Activated T-cell treated with anti-CD3 and anti-CD28 coated beads, Interleukin-2, amount 50 U/mL, for 48 hours (primary cell): ENCODE measurements around the gene LRBA.
"Not testable (repeated sequence)": the region's sequence is repeated elsewhere in the genome, so short reads cannot be mapped to it uniquely, and the experiment has no call there.

ENCODE experiments used
- DNase-seq, 2 experiments: peaks; one replicate each; pipeline ENCODE4 v3.0.0-alpha.2; 2020

The LRBA gene

DNA sequence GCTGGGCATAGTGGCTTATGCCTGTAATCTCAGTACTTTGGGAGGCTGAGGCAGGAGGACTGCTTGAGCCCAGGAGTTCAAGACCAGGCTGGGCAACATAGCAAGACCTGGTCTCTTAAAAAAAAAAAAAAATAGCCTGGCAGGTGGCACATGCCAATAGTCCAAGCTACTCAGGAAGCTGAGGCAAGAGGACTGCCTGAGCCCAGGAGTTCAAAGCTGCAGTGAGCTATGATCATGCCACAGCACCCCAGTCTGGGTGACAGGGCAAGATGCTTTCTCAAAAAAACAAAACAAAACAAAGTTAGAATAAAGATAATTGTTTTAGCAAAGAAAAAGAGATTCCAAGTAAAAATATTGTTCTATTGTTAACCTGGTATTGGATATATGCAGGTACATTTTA is 75.0 kb downstream of the LRBA start:
- no peak for DNase-seq

DNA sequence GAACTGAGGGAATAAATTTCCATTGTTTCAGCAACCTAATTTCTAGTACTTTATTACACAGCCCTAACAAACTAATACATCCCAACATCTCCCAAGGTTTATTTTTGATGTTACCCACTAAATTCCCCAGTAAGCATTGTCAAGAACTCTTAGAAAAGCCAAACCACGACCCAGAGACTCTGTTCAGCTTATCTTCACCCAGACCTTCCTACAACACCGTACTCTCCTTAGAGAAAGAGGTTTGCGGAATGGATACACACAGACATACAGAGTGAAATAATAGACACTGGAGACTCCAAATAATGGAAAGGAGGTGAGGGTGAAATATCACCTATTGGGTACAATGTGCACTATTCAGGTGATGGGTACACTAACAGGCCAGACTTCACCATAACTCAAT is 75.6 kb downstream of the LRBA start:
- no peak for DNase-seq

DNA sequence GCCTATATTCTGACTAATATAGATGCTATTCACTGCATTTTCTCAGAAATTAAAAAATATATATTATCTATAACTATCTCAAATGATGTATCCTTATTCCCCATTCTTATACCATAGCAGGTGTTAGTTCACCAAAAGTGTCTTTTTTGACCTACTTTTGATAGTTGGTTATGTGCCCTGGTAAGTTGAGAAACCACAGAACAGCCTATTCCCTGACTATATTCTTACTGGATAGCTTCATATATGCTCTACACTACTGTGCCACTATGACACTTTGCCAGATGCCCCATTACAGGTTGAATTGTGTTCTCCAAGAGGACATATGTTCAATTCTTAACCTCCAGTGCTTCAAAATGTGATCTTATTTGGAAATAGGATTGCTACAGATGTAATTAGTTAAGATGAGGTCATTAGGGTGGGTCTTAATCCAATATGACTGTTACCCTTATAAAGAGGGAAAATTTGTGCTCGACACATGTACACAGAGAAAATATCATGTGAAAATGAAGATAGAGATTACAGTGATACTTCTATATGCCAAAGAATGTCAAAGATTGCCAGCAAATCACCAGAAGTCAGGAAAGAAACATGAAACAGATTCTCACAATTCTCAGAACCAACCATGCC is 76.1 kb downstream of the LRBA start:
- no peak for DNase-seq

DNA sequence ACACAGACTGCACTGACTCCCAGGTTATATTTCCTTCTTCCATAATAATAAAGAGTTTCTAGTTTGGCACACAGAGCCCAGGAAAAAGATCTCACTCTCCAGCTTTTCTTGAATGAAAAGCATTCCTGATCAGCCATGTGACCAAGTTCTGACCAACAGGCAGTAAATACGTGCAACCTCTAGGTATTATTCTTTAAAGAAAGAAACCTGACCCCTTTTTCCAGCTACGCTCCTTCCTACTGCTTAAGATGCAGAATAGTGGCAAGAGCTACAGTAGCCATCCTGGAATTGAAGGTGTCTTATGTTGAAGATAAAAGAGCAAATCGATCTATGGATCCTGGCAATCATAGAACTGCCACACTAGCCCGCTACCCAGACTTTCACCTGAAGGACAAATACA is 76.7 kb downstream of the LRBA start:
- no peak for DNase-seq

DNA sequence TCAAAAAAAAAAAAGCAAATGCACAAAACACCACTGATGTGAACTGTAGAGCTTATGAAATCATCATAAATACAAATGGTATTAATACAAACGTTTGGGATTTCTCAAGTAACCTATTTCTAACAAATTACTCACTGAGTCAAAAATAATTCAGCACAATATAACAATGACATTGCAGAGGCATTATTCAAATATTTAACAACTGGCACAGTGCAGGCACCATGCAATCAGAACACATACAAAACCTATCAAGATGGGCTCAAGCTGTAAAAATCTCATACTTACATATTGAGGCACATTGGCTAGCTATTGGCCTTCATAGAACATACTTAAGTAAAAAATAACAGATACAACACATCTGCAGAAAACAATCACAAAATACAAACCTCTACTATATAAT is 81.1 kb downstream of the LRBA start:
- no peak for DNase-seq

DNA sequence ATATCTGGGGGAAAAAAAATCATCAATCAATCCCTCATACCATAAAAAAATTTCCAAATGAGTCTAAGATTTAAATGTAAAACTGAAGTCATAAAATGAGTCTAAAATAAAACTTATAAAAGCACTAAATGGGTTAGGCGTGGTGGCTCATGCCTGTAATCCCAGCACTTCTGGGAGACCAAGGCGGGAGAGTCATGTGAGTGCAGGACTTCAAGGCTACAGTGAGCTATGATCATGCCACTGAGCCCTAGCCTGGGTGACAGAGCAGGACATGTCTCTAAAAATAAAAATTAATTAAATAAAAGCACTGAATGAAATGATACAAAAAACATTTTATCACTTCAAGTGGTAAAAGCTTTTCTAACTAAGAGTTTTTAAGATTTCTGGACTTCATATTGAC is 83.3 kb downstream of the LRBA start:
- DNase-seq = no peak

DNA sequence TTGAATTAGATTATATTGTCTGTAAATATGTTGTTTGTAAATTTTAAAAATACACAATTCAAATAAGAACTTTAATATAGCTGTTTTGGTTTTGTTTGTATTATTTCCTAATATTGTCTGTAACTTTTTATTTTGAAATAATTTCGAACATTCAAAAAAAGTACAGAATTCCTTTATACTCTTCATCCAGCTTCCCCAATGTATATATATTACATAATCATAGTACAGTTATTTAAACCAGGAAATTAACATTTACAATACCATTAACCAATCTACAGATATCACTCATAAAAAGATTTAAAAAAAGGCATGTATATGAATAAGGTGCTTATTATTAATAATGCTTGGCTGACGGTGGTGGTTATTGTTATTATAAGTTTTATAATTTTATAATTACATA is 84.1 kb downstream of the LRBA start:
- DNase-seq = no peak

DNA sequence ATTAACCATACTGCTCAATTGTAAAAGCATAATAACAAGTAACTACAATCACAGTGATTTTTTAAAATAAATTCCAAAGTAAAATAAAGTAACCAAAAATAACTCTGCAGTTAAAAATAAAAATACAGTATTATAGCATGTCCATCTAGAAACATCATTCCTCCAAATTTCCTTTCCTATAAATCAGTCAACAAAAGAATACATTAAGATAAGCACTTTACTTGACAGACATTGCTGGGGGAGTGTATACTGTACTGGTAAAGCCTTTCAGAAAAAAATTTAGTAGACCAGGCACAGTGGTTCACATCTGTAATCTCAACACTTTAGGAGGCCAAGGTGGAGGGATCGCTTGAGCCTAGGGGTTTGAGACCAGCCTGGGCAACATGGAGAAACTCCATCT is 91.1 kb downstream of the LRBA start:
- DNase-seq = no peak

DNA sequence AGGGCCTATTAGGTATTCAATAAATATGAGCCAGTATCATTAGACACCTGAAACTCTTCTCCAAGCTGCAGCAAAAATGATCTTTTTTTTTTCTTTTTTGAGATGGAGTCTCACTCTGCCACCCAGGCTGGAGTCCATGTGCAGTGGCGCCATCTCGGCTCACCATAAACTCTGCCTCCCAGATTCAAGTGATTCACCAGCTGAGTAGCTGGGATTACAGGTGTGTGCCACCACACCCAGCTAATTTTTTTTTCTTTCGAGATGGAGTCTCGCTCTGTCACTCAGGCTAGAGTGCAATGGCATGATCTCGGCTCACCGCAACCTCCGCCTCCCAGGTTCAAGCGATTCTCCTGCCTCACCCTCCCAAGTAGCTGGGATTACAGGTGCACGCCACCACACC is 93.6 kb downstream of the LRBA start:
- DNase-seq = not testable (repeated sequence)

DNA sequence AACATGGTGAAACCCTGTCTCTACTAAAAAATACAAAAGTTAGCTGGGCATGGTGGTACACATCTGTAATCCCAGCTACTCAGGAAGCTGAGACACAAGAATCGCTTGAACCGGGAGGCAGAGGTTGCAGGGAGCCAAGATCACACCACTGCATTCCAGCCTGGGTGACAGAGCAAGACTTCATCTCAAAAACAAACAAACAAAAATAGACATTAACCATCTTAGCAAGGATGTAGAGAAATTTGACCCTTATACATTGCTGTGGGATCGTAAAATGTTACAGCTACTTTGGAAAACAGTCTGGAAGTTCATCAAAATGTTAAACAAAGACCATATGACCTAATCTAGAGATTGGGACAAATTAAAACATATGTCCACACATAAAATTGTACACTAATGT is 96.5 kb downstream of the LRBA start:
- DNase-seq = not testable (repeated sequence)

DNA sequence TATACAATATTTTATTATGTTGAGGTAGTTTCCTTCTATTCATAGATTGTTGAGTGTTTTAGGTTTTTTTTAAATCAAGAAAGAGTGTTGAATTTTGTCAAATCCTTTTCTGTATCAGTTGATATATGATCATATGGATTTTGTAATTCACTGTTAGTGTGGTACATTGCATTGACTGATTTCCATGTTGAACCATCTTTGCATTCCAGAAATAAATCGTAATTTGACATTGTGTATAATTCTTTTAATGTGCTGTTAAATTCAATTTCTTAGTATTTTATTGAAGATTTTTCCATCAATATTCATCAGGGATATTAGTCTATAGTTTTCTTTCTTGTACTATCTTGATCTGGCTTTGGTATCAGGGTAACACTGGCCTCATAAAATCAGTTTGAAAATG is 103.8 kb downstream of the LRBA start:
- no peak for DNase-seq

DNA sequence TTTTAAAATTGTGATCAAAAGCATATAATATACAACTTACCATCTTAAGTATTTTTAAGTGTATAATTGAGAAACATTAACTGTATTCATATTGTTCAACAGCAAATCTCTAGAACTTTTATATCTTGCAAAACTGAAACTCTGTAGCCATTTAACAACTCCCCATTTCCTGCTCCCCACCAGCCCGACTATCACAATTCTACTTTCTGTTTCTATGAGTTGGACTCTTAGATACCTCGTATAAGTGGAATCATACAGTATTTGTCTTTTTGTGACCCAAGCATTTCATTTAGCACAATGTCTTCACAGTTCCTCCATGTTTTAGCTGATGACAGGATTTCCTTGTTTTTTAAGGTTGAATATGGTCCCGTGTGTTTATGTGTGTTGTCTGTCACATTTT is 106.0 kb downstream of the LRBA start:
- DNase-seq = no peak

DNA sequence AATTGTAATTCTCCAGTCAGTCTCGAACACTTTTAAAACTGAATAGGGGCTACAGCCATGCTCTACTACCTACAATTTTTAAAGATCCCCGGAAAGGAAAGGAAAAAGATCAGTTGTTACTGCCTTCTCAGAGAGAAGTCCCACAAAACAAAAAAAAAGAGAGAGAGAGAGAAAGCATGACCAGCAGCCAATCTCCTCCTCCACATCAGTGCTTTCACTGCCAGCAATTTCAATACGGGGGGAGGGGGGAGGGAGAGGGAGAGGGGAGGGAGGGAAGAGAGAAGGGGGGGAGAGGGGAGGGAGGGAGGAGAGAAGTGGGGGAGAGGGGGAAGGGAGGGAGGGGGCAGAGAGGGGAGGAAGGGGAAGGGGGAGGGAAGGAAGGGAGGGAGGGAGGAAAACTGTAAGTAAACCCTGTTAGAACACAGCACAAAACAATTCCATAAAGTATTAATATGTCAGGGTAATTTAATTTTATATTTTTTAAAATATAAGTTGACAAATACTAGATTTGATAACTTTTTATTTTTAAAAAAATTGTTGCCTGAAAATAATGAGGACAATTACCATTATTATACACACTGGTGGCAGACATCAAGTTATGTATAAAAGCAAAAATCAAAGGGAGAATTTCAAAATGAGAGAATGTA is 108.0 kb downstream of the LRBA start:
- no peak for DNase-seq

DNA sequence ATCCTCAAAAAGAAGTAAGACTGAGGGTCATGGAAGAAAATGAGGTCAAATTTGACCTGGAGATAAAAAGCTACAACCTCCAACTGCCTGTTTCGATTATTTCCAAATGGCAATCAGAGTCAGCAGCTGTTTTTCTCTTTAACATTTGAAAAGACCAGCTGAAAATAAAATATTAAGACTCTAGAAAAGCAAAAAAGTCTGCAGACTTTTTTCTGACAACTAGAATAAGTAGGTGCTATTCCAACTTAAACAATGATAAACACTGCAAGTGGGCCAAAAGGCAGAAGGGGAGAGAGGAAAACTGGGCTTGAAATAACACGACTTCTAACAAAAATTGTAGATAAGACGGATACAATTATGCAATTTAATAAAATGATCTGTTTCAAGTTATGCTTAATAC is 110.4 kb downstream of the LRBA start:
- DNase-seq = no peak

DNA sequence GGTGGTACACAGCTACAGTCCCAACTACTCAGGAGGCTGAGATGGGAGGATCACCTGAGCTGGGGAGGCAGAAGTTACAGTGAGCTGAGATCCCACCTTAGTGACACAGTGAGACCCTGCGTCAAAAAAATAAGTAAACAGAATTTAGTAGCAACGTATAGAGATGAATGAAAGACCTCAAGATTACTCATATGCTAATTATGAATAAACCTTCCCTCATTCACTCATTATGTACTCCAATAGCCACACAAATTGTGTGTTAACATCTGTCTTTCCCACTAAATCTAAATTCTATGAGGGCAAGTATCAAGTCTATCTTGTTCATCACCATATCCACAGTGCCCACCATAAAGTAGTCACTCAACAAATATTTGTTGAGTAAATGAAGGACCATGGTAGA is 111.5 kb downstream of the LRBA start:
- no peak for DNase-seq

DNA sequence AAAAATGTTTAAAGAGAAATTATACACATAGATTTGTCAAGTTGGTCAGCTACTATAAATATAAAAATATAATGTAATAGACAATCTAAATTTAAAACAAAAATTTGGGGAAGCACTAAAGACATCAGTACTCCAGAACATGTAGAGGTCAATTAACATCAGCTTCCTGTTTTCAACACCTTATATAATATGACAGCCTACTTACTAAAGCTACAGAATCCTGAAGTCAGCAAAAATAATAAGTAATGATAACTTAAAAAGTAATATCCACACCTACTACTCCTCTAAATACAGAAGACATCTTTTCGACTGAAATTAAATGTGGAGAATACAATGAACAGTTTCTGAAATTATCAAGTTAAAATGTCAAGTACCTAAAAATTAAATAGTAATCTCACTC is 118.6 kb downstream of the LRBA start:
- no peak for DNase-seq

DNA sequence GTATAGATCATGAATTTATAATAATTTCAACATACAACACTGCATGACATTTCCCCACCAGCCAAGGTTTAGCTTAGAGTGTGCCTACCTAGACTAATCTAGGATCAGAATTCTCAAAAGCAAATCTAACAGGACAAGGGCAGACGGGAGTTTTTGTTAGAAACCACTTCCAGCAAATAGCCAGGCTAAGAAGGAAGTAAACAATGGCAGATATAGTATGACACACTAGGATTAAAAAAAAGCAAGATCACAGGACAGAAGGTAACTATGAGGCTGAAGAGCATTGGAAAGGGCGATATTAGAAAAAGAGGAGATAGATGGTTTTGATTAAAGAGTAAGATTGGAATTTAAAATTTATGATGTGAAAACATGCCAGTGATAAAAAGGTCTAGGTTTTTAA is 124.8 kb downstream of the LRBA start:
- no peak for DNase-seq

DNA sequence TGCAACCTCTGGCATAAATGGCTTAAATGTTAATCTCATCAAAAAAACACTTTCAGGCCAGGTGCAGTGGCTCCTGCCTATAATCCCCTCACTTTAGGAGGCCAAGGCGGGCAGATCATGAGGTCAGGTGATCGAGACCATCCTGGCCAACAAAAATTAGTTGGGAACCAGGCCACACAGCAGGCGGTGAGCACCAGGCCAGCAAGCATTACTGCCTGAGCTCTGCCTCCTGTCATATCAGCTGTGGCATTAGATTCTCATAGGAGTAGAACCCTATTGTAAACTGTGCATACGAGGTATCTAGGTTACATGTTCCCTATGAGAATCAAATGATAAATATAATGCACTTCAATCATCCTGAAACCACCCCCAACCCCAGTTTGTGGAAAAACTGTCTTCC is 125.8 kb downstream of the LRBA start:
- no peak for DNase-seq

DNA sequence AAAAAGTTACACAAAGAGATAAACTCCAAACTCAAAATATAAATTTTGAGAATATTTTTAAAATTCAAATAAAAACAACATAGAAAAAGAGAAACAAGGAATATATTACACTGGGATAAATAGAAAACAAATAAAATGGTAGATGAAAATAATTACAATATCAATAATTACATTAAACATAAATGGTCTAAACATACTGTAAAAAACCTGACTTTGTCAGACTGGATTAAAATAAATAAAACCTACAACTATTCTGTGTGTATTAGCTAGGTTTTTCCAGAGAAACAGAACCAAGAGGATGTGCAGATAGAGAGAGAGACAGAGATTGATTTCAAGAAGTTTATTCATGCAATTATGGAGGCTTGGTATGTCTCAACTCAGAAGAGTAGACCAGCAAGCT is 126.5 kb downstream of the LRBA start:
- DNase-seq = no peak

DNA sequence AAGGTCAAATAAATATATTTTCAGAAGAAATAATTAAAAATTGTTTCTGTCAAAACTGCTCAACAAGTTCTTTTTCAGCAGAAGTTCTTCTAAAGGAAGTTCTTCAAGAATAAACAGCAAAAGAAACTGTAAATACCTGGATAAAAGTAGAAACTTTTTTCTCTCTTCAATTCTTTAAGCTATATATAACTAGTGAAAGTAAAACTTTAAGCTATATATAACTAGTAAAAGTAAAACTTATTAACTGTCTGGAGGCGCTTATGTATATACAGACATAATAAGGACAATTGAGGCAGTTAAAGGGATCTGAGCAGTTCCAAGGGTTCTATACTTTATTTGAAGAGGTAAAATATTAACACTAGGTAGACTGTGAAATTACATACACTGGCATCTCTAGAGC is 126.9 kb downstream of the LRBA start:
- no peak for DNase-seq

DNA sequence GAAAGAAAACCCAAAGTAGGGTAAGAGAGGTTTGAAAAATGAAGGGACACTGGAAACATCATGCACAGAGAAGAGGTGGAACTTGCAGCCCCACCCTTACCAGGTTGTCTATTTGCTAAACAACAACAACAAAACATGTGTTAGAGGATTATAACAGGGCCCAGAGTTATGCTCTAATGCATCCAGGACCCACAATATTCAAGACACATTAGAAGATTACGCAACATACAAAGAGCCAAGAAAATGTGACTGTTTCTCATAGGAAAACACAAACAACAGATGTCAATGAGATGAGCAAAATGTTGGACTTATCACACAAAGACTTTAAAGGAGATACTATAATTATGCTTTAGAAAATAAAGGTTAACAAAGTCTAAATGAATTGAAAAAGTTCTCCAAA is 128.5 kb downstream of the LRBA start:
- DNase-seq = no peak

DNA sequence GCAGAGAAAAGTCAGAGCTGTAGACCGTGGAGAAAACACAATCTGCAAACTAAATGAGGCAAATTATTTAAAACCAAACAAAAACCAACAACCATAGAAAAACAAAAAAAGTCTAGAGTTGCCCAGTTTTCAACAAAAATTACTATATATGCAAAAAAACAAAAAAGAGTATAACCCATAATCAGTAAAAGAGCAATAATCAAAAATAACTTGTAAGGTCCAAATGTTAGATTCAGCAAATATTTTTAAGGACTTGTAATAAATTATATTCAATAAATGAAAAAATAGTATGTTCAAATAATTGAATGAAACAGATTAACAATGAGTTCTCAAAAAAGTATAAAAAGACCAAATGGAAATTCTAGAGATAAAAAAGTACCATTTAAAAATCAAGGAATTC is 130.5 kb downstream of the LRBA start:
- no peak for DNase-seq

DNA sequence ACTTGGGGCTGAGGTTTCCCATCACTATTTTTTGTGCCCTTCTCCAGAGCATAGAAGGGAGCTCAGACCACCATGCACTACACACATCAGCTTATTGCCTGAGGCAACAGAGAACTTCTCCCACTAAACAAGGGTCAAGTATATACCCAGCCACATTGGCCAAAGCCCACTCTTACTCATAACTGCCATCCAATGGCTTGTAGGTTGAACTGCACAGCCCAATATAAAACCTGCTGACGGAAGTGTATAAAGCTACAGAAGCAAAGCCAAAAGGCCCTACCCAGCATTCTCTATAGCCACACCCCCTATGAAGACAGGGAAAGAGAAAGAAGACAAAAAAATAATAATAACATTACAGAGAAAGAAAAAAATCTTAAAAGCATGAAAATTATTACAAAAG is 139.7 kb downstream of the LRBA start:
- no peak for DNase-seq

DNA sequence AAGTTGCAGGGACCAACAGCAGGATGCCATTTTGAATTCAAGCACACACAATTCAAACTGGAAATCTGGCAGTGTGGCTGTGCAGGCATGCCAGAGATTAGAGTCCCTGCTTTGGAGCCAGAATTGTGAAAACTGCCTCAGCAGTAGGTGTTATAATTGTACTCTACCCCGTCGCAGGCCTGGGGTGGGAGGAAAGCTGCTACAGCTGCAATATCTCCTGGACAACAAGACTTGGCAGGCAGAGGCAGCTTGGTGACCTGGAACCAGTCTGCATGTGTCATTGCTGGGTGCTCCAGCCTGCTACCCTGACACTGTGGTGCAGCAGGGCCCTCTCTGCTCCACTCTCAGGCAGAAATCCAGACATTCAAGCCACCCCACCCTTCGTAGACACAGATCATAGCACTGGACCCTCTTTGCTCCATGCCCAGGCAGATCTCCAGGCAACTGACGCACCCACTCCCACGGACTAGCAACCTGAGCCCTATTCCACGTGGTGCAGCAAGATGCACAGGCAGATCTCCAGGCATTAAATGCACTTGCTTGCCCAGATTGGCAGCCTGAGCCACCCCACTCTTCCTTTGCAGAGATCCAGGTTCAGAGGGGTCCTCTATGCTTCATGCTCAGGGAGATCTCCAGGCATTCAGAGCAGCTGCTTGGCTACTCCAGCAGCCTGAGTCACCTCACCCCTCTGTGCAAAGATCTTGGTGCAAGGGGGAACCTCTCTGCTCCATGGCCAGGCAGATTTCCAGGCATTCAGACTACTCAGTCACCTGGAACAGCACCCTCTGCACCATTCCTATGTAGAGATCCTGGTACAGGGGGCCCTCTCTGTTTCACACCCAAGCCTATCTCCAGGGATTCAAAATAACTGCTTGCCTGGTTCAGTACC is 140.5 kb downstream of the LRBA start:
- no peak for DNase-seq
